Measurements from ENCODE around the gene RNU2-63P. TPM values are rescaled to one million over a fixed set of nuclear protein-coding genes. Genes with fewer than 3 reads are reported as not detected.
"Not testable (repeated sequence)": the region's sequence is repeated elsewhere in the genome, so short reads cannot be mapped to it uniquely, and the experiment has no call there.

RNU2-63P gene
- total and polyA plus RNA-seq, 10 donors, result 3.5 to 11.6 (median 7.0) TPM; not detected in 6

GRCh38 chr2:87981182-87981581 lies 35.2 kb downstream of the RNU2-63P start:
- H3K27me3 ChIP-seq (replicated peaks in 1 of 7); DNase-seq; H3K27ac ChIP-seq; H3K4me1 ChIP-seq; intact Hi-C loops (cut with DNase I; ENCODE audit: low total_unique reads); H3K9me3 ChIP-seq; H3K4me3 ChIP-seq; H3K36me3 ChIP-seq: not testable (repeated sequence)
- WGBS, 5 donors, result no CpG with 5 or more reads among the region's 3 CpGs

GRCh38 chr2:87972385-87972784 lies 44.0 kb downstream of the RNU2-63P start:
- H3K27ac ChIP-seq; intact Hi-C loops (cut with DNase I; ENCODE audit: low total_unique reads): not testable (repeated sequence)

More at GRCh38 chr2:87972385-87972784, 44.0 kb downstream of the RNU2-63P start:
- H3K4me3 ChIP-seq; H3K9me3 ChIP-seq; DNase-seq; H3K27me3 ChIP-seq (replicated peaks in 1 of 7); H3K36me3 ChIP-seq; H3K4me1 ChIP-seq: not testable (repeated sequence)
- WGBS, 5 donors, result 81 to 98% methylated on average over 4 of the region's 17 CpGs; no CpG with 5 or more reads in 3 of the 5 donors

Small RNAs within 50 kb of the gene (small RNA-seq; reads per million reads assigned to genes)
- 0.07 to 0.29 (median 0.14) reads per million in 4 donors for gene RNU2-63P

Other genes with a start within 250 kb of the RNU2-63P start
- 10 to 100 TPM in 3 of 7 donors, 1 to 10 TPM in 4; 2.6 to 24.2 (median 6.3) TPM for gene RGPD2, start 190.8 kb downstream of the RNU2-63P start, total RNA-seq
- gene RGPD2, start 190.8 kb downstream of the RNU2-63P start, polyA plus RNA-seq, result 1 to 10 TPM; 1.5 to 3.2 (median 2.7) TPM
- 10 to 100 TPM; 20.4 to 32.8 (median 24.8) TPM for gene KRCC1, start 39.2 kb upstream of the RNU2-63P start, total RNA-seq
- gene KRCC1, start 39.2 kb upstream of the RNU2-63P start, polyA plus RNA-seq, result 10 to 100 TPM; 38.1 to 42.3 (median 40.3) TPM
- gene SMYD1, start 51.3 kb upstream of the RNU2-63P start, total RNA-seq, result not detected
- under 1 TPM in 2 of 3 donors, not detected in 1; 0.02 to 0.07 TPM for gene SMYD1, start 51.3 kb upstream of the RNU2-63P start, polyA plus RNA-seq
- gene FABP1, start 111.5 kb upstream of the RNU2-63P start, total RNA-seq, result not detected
- gene FABP1, start 111.5 kb upstream of the RNU2-63P start, polyA plus RNA-seq, result 1 to 10 TPM in 1 of 3 donors, under 1 TPM in 2; 0.15 to 3.6 (median 0.39) TPM
- 10 to 100 TPM in 4 of 7 donors, 1 to 10 TPM in 3; 5.9 to 20.3 (median 10.8) TPM for gene THNSL2, start 153.8 kb upstream of the RNU2-63P start, total RNA-seq
- 10 to 100 TPM in 1 of 3 donors, 1 to 10 TPM in 2; 7.4 to 12.3 (median 7.5) TPM for gene THNSL2, start 153.8 kb upstream of the RNU2-63P start, polyA plus RNA-seq